Middle frontal gyrus (tissue), 1 donor: ENCODE data around the gene ZMYM3.

Experiments used
- DNase-seq: peaks from one replicate; pipeline ENCODE4 v3.0.0-alpha.2; 2015; ENCODE audit warnings: low spot score; ENCODE audit errors: extremely low spot score

ZMYM3 gene

GRCh38 chrX:71253253-71254091 is 468 bp downstream of the ZMYM3 start:
- no peak for DNase-seq

- no peak for DNase-seq
Measured at GRCh38 chrX:71252221-71252620, 1.7 kb downstream of the ZMYM3 start.

GRCh38 chrX:71251466-71251973 is 2.4 kb downstream of the ZMYM3 start:
- DNase-seq: no peak

- no peak for DNase-seq
Measured at GRCh38 chrX:71250841-71251240, 3.1 kb downstream of the ZMYM3 start.

GRCh38 chrX:71245159-71245558 is 8.8 kb downstream of the ZMYM3 start:
- no peak for DNase-seq

GRCh38 chrX:71244359-71245128 is 9.4 kb downstream of the ZMYM3 start:
- DNase-seq: no peak

GRCh38 chrX:71241301-71241700 is 12.6 kb downstream of the ZMYM3 start:
- no peak for DNase-seq

GRCh38 chrX:71239781-71240180 is 14.2 kb downstream of the ZMYM3 start:
- no peak for DNase-seq

GRCh38 chrX:71236836-71237235 is 17.1 kb downstream of the ZMYM3 start:
- no peak for DNase-seq

GRCh38 chrX:71235482-71235881 is 18.5 kb downstream of the ZMYM3 start:
- DNase-seq: no peak

GRCh38 chrX:71228063-71228642 is 25.8 kb downstream of the ZMYM3 start:
- DNase-seq: no peak

GRCh38 chrX:71227370-71228062 is 26.4 kb downstream of the ZMYM3 start:
- DNase-seq: no peak

GRCh38 chrX:71225676-71226075 is 28.3 kb downstream of the ZMYM3 start:
- DNase-seq: no peak

- DNase-seq: no peak
Measured at GRCh38 chrX:71225009-71225408, 28.9 kb downstream of the ZMYM3 start.

- no peak for DNase-seq
Measured at GRCh38 chrX:71224098-71224708, 29.7 kb downstream of the ZMYM3 start.

GRCh38 chrX:71222929-71223328 is 31.0 kb downstream of the ZMYM3 start, which contains the start of gene GJB1:
TSS of gene GJB1 (plus strand) at chrX:71223224. CDS start at chrX:71223708, 484 bp downstream.
- peak; percentile 9 for DNase-seq

GRCh38 chrX:71221145-71221544 is 32.8 kb downstream of the ZMYM3 start:
- DNase-seq: no peak

- no peak for DNase-seq
Measured at GRCh38 chrX:71217298-71217697, 36.6 kb downstream of the ZMYM3 start.

GRCh38 chrX:71216485-71216884 is 37.5 kb downstream of the ZMYM3 start:
- no peak for DNase-seq

GRCh38 chrX:71215338-71215912 is 38.5 kb downstream of the ZMYM3 start:
- no peak for DNase-seq
